Psoas muscle (tissue), 8 donors: Measurements from ENCODE around the gene ASAP2. TPM values are rescaled to one million over a fixed set of nuclear protein-coding genes. Genes with fewer than 3 reads are reported as not detected.

Experiments used
- ATAC-seq, 4 donors: fragments of 200-7000 bp; cut with Tn5 transposase; one replicate each; pipeline ENCODE4 v1.9.1; 2020; ENCODE audit warnings: moderate library complexity in 3 of 4, mild to moderate bottlenecking in 2 of 4
- DNase-seq, 2 donors: peaks; one replicate each; pipeline ENCODE4 v3.0.0-alpha.2; 2020
- H3K27ac ChIP-seq: fragments of 200-600 bp; one replicate; pipeline ENCODE4 v1.8.0; 2022
- H3K27me3 ChIP-seq, 3 donors: fragments of 200-600 bp in 1 of 3; one replicate each; pipeline versions ENCODE4 v1.6.1 to v1.8.0; 2013 to 2022; ENCODE audit warnings: low read length in 2 of 3, mild to moderate bottlenecking in 2 of 3, moderate library complexity in 1 of 3; ENCODE audit not compliant: insufficient read depth in 3 of 3
- H3K36me3 ChIP-seq, 2 donors: fragments of 200-600 bp in 1 of 2; one replicate each; pipeline versions ENCODE4 v1.6.1 to v1.8.0; 2013 to 2022; ENCODE audit warnings: low read depth in 1 of 2, mild to moderate bottlenecking in 1 of 2, moderate library complexity in 1 of 2; ENCODE audit not compliant: insufficient read depth in 1 of 2
- H3K4me1 ChIP-seq: fragments of 200-600 bp; one replicate; pipeline ENCODE4 v1.8.0; 2022
- H3K4me3 ChIP-seq: fragments of 200-600 bp; one replicate; pipeline ENCODE4 v1.8.0; 2022; ENCODE audit warnings: mild to moderate bottlenecking
- H3K9me3 ChIP-seq: fragments of 200-600 bp; one replicate; pipeline ENCODE4 v1.8.0; 2022
- CTCF ChIP-seq: fragments of 200-600 bp; IDR thresholded peaks from one replicate; pipeline ENCODE4 v1.8.0; 2022; ENCODE audit warnings: antibody characterized with exemption
- WGBS, 3 donors: extraction: QIAGEN DNeasy Blood & Tissue Kit; methylation state at CpG; one replicate each; pipeline versions ENCODE4 v1.1.6 to v1.1.7; 2013; 5-methylcytosine and 5-hydroxymethylcytosine counted together
- intact Hi-C, 2 donors: fragments of 100-400 bp; cut with DNase I; formaldehyde crosslinking; loops; one replicate each; pipeline versions ENCODE4 v1.11.0 to v1.14.2; 2022
- polyA plus RNA-seq, 3 donors: library from polyadenylated mRNA; stranded (reverse); fragments of 200-250 nt; gene quantifications; one replicate each; pipeline ENCODE4 v1.2.3, GENCODE V29; 2013
- total RNA-seq, 4 donors: library from RNA; stranded (reverse); fragmentation: NEBNext Ultra II Directional in 2 of 4; extraction: Animal tissue kit (Norgen Biotek cat#: 25700) in 2 of 4; gene quantifications; one replicate each; pipeline versions ENCODE4 v1.2.1 to v1.2.4, GENCODE V29; 2021 to 2023
- donor health status: healthy with polysubstance abuse.
- donor health status: DM: no; HTN: no; CAD: no; lungs with moderate emphysema.
- donor health status: Bipolar disorder and iron deficiency.
- donor health status: healthy.
- donor health status: DM: yes; HTN: yes; CAD: no.
- donor health status: DM: no; HTN: no; CAD: no.
- donor health status: DM: no; HTN: no; CAD: no.
- donor health status: DM: yes; HTN: yes; CAD: no.

Gene ASAP2
- total and polyA plus RNA-seq, 7 donors, result 1.6 to 9.0 (median 3.3) TPM

DNA sequence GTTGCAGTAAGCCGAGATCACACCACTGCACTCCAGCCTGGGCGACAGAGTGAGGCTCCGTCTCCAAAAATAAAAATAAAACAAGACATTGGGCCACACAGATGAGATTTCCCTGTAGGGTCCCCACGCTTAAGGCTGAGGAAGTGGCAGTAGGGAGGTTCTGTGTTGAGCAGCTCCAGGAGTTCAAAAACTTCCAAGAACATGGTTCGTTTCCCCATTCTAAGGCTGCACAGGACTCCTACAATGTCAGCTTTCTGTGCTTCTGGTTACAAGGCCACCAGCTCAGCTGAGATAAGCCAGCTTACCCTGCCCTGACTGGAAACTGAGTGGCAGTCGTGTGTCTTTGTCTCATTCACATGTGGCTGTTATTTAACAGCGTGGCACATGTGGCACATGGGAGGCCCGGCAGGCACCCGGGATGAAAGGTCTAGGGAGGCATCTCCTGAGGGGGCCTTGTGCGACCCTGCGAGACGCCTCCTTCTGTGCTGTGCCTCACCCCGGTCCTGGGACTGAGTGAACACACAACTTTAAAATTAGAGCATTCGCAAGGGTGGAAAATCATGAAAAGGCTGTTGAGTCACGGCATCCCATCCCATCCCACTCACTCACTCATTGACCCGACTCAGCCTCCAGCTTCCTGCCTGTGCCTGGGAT, 209.0 kb downstream of the ASAP2 start:
- ATAC-seq (no peak), DNase-seq (no peak)
- no peaks in the 10 kb centered on the region for H3K27me3 ChIP-seq
- intact Hi-C loops, result no loop called here
- no peaks in the 10 kb centered on the region for H3K9me3 ChIP-seq
- no peak overlapping the region for H3K27ac ChIP-seq
- TF ChIP-seq CTCF, result no peak
- H3K4me3 ChIP-seq, result no peak overlapping the region
- H3K36me3 ChIP-seq, result peaks cover 0 to 65% of the 10 kb centered on the region in 2 donors
- H3K4me1 ChIP-seq, result peaks cover 12% of the 10 kb centered on the region
- 80 to 87% (median 85%) methylated on average over 16 of the region's 16 CpGs for WGBS, 3 donors

DNA sequence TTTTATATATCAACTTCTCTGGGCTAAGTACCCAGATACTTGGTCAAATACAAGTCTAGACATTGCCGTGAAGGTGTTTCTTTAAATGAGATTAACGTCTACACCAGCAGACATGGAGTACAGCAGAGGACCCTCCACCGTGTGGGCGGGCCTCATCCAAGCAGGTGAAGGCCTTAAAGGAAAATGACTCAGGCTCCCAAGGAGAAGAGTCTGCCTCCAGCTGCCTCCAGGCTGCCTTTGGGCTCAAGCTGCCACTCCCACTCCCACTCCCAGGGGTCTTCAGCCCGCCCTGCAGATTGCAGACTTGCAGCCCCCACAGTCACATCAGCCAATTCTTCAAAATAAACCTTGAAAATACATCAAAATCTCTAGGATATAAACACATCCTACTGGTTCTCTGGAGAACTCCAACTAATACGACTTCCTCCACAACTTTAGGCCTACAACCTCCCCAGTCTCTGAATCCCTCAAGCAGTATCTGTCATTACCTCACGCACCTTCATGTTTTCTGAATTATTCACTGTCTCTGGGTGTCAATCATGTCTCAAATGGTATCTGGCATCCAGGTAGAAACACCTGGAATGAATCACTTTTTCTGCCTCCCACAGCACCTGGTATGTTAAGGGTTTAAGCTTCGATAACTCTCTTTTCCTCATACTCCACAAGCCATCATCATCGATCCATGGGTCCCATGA, 209.8 kb downstream of the ASAP2 start:
- H3K4me1 ChIP-seq, result peaks cover 14% of the 10 kb centered on the region
- ATAC-seq (no peak), DNase-seq (no peak)
- no peaks in the 10 kb centered on the region for H3K9me3 ChIP-seq
- H3K4me3 ChIP-seq, result no peak overlapping the region
- intact Hi-C loops, result no loop called here
- no peak for TF ChIP-seq CTCF
- no peak overlapping the region for H3K27ac ChIP-seq
- 82 to 87% (median 83%) methylated on average over 9 of the region's 9 CpGs for WGBS, 3 donors
- H3K36me3 ChIP-seq, result peaks cover 0 to 57% of the 10 kb centered on the region in 2 donors
- no peaks in the 10 kb centered on the region for H3K27me3 ChIP-seq

- peaks cover 0 to 52% of the 10 kb centered on the region in 2 donors for H3K36me3 ChIP-seq
These were observed 210.3 kb downstream of the ASAP2 start for GRCh38 chr2:9416962-9417316.

GRCh38 chr2:9417725-9418124, 211.1 kb downstream of the ASAP2 start:
- intact Hi-C loops, result no loop called here
- Histone ChIP-seq H3K4me1 (peaks cover 25% of the 10 kb centered on the region), H3K27ac (no peak overlapping the region), H3K27me3 (no peaks in the 10 kb centered on the region), H3K4me3 (no peak overlapping the region), H3K9me3 (no peaks in the 10 kb centered on the region), H3K36me3 (peaks cover 0 to 44% of the 10 kb centered on the region in 2 donors)
- ATAC-seq (no peak), DNase-seq (no peak)
- TF ChIP-seq CTCF, result no peak
- 57 to 69% (median 59%) methylated on average over 3 of the region's 3 CpGs for WGBS, 3 donors

More at GRCh38 chr2:9416962-9417316, 210.3 kb downstream of the ASAP2 start:
- Histone ChIP-seq H3K4me3 (no peak overlapping the region), H3K27me3 (no peaks in the 10 kb centered on the region), H3K27ac (no peak overlapping the region), H3K9me3 (no peaks in the 10 kb centered on the region), H3K4me1 (peaks cover 20% of the 10 kb centered on the region)
- intact Hi-C loops, result no loop called here
- 96 to 97% (median 96%) methylated on average over 7 of the region's 7 CpGs for WGBS, 3 donors
- DNase-seq (no peak), ATAC-seq (no peak)
- no peak for TF ChIP-seq CTCF
